CD4-positive, alpha-beta T cell (primary cell): Measurements from ENCODE around the gene SP140L. TPM values are rescaled to one million over a fixed set of nuclear protein-coding genes. Genes with fewer than 3 reads are reported as not detected.
"Not testable (repeated sequence)": the region's sequence is repeated elsewhere in the genome, so short reads cannot be mapped to it uniquely, and the experiment has no call there.

Experiments
- ATAC-seq: fragments of 200-7000 bp; cut with Tn5 transposase; one replicate; pipeline ENCODE4 v1.10.0; 2022; ENCODE audit warnings: mild to moderate bottlenecking; ENCODE audit not compliant: poor library complexity
- CTCF ChIA-PET: fragments of 350-600 bp; sonication (Branson Sonifier 250); formaldehyde crosslinking; loops from one replicate; lab custom pipeline; 2021; ENCODE audit warnings: antibody characterized with exemption, inconsistent platforms; lab: Charles Lee
- POLR2A ChIA-PET: fragments of 350-600 bp; sonication (Branson Sonifier 250); formaldehyde crosslinking; loops from one replicate; lab custom pipeline; 2021; ENCODE audit warnings: antibody characterized with exemption, inconsistent platforms; lab: Charles Lee
- DNase-seq, 14 experiments: peaks; one replicate each; pipeline ENCODE4 v3.0.0-alpha.2; 2013 to 2020; ENCODE audit warnings: mixed read lengths in 2 of 14
- H3K27ac ChIP-seq, 2 donors: one replicate each; pipeline versions ENCODE4 v1.5.1 to v1.7.0; 2013; ENCODE audit warnings: low read length in 2 of 2, low read depth in 1 of 2, mild to moderate bottlenecking in 1 of 2
- H3K27me3 ChIP-seq, 2 experiments: 1 replicate in 1 of 2; 2 replicates in 1 of 2; pipeline versions ENCODE4 v1.6.1 to v1.7.0; 2013; ENCODE audit warnings: low read length in 2 of 2, control low read depth in 1 of 2, mild to moderate bottlenecking in 1 of 2, moderate library complexity in 1 of 2; ENCODE audit not compliant: insufficient read depth in 2 of 2, control insufficient read depth in 1 of 2
- H3K36me3 ChIP-seq: one replicate; pipeline ENCODE4 v1.6.1; 2013; ENCODE audit warnings: low read length, control low read depth; ENCODE audit not compliant: insufficient read depth
- H3K4me1 ChIP-seq: one replicate; pipeline ENCODE4 v1.6.1; 2013; ENCODE audit warnings: low read length, control low read depth; ENCODE audit not compliant: insufficient read depth
- H3K4me3 ChIP-seq: one replicate; pipeline ENCODE4 v1.5.1; 2013; ENCODE audit warnings: mild to moderate bottlenecking, low read length, moderate library complexity
- H3K9me3 ChIP-seq, 2 experiments: 1 replicate in 1 of 2; 2 replicates in 1 of 2; pipeline versions ENCODE4 v1.6.1 to v1.7.0; 2013; ENCODE audit warnings: low read length in 2 of 2, mild to moderate bottlenecking in 2 of 2, control low read depth in 1 of 2, moderate library complexity in 1 of 2; ENCODE audit not compliant: control insufficient read depth in 1 of 2, insufficient read depth in 1 of 2
- H3K27ac Mint-ChIP-seq: one replicate; pipeline ENCODE4 v1.8.0; 2020; ENCODE audit warnings: mixed read lengths
- H3K27me3 Mint-ChIP-seq: one replicate; pipeline ENCODE4 v1.8.0; 2021; ENCODE audit warnings: mixed read lengths
- H3K36me3 Mint-ChIP-seq: one replicate; pipeline ENCODE4 v1.8.0; 2021; ENCODE audit warnings: low read depth, mixed read lengths
- H3K4me1 Mint-ChIP-seq: one replicate; pipeline ENCODE4 v1.8.0; 2021; ENCODE audit warnings: low read depth, mixed read lengths
- H3K4me3 Mint-ChIP-seq: one replicate; pipeline ENCODE4 v1.8.0; 2020; ENCODE audit warnings: mild to moderate bottlenecking, mixed read lengths
- H3K9me3 Mint-ChIP-seq: one replicate; pipeline ENCODE4 v1.8.0; 2020; ENCODE audit warnings: mixed read lengths
- intact Hi-C, 2 experiments: fragments of 100-400 bp; cut with DNase I in 1 of 2; cut with micrococcal nuclease in 1 of 2; formaldehyde crosslinking; loops; one replicate each; pipeline versions ENCODE4 v1.15.1 to v1.9.0; 2023 to 2025; cut with DNase I, micrococcal nuclease
- total RNA-seq, 174 experiments: library from RNA in 2 of 174; stranded (reverse) in 2 of 174; gene quantifications; one replicate each; pipeline ENCODE4 v1.2.3 and lab custom pipeline; 2021 to 2026
- TF ChIP-seq, protein P1 (sequence below): fragments of 200-600 bp; IDR thresholded peaks from one replicate; pipeline ENCODE4 v1.8.0; 2022; ENCODE audit warnings: antibody characterized with exemption, mild to moderate bottlenecking

Gene SP140L
- total RNA-seq, 2 experiments from 2014 or later: 55.3 to 64.1 TPM

DNA sequence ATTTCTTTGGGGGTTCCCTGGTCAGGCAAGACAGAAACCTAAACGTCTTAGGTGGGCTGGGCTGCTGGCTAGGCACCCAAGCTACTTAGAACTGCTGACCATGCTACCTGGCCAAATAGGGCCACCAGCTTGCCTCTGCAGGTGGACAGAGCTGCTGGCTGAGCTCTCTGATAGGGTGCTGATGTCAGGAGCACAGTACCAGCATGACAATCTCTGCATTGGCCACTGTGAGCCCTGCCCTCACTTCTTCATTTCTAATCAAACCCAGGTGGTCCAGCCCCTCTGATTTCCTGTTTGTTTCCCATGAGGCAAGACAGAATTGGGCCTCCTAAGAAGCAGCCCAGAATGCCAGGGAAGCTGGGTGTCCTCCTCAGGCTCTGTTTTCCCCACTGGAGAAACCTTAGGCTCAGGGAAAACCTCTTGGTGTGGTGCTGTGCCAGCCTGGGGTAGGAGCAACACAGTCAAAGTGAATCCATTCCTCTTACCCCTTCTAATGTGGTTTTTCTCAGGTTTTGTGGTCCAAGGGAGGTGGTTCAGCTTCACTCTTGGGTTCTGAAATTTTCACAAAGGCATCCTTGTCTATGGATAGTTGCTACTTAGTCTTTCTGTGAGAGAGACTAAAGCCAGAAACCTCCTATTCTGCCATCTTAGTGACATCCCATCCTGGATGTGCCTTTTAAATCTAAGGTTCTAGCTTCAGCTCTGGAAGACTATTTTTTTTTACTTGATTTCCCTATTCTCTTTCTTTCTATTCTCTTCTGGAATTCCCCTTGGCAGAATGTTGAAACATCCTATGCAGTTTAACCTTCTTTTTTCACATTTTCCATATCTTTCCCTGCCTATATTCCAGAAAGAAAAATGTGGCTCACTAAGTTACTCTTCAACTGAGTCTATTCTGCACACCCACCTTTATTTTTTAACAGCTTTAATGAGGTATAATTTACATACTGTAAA, 104.2 kb downstream of the SP140L start:
- Histone ChIP-seq H3K4me3 (no peak overlapping the region), H3K27me3 (no peaks in the 10 kb centered on the region), H3K4me1 (peaks cover 17% of the 10 kb centered on the region), H3K27ac (peak overlapping the region in 1 of 2 donors; percentile 10), H3K9me3 (peaks cover 13 to 23% of the 10 kb centered on the region in 2 experiments), H3K36me3 (peaks cover 64% of the 10 kb centered on the region)
- Mint-ChIP-seq H3K9me3 (peaks cover 4% of the 10 kb centered on the region), H3K27ac (peak overlapping the region; percentile 32), H3K4me3 (peak overlapping the region; percentile 48), H3K27me3 (no peaks in the 10 kb centered on the region), H3K36me3 (peaks cover 91% of the 10 kb centered on the region), H3K4me1 (peaks cover 59% of the 10 kb centered on the region)
- TF ChIP-seq, protein P1, sequence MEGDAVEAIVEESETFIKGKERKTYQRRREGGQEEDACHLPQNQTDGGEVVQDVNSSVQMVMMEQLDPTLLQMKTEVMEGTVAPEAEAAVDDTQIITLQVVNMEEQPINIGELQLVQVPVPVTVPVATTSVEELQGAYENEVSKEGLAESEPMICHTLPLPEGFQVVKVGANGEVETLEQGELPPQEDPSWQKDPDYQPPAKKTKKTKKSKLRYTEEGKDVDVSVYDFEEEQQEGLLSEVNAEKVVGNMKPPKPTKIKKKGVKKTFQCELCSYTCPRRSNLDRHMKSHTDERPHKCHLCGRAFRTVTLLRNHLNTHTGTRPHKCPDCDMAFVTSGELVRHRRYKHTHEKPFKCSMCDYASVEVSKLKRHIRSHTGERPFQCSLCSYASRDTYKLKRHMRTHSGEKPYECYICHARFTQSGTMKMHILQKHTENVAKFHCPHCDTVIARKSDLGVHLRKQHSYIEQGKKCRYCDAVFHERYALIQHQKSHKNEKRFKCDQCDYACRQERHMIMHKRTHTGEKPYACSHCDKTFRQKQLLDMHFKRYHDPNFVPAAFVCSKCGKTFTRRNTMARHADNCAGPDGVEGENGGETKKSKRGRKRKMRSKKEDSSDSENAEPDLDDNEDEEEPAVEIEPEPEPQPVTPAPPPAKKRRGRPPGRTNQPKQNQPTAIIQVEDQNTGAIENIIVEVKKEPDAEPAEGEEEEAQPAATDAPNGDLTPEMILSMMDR: no peak
- peak in 3 of 14 experiments; percentile 21 to 48 (median 39) for DNase-seq
- peak; percentile 71 for ATAC-seq
- POLR2A ChIA-PET: interaction anchor here (1.0 to 1.2 kb wide), 2 partner anchors 10 to 14 kb away, joined by 3 read pairs; no protein-coding TSS in a partner anchor
- CTCF ChIA-PET: no interaction called here
- intact Hi-C loops: loop anchor here in 1 of 2 experiments (2.0 kb wide), 1 partner anchor 14 kb away; the partner anchor contains the start of gene SP100

DNA sequence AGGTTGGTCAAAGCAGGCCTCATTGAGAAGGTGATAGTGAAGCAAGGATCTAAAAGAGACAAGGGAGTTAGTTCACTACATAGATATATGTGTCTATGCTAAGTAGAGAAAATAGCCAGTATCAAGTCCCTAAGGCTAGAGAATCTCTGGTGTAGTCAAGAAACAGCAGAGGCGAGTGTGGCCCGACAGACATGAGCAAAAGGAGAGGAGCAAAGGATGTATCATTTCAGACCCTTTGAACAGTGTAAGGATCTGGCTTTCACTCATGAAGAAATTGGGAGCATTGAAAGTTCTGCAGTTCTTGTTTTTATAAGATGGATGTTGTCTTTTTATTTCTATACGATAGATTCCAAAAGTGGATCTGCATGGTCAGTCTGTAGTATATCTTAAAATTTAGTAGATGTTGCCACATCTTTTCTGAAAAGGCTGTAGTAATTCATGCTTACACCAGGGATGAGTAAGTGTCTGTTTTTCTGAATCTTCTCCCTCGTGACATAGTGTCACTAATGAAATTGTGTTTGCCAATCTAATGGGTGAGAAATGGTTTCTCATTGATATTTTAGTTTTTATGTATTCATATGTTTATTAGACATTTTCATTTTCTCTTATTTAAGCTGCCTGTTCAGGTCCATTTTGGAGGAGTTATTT, 107.8 kb downstream of the SP140L start:
- peaks cover 4% of the 10 kb centered on the region for H3K9me3 Mint-ChIP-seq
- H3K4me3 Mint-ChIP-seq: no peak overlapping the region
- DNase-seq (no peak), ATAC-seq (no peak)
- intact Hi-C loops: no loop called here
- H3K36me3 Mint-ChIP-seq: peaks cover 91% of the 10 kb centered on the region
- no peaks in the 10 kb centered on the region for H3K27me3 Mint-ChIP-seq
- Histone ChIP-seq H3K9me3 (peaks cover 4 to 19% of the 10 kb centered on the region in 2 experiments), H3K4me3 (no peak overlapping the region), H3K36me3 (peaks cover 48% of the 10 kb centered on the region), H3K27ac (peak overlapping the region in 1 of 2 donors; percentile 18), H3K4me1 (peaks cover 17% of the 10 kb centered on the region), H3K27me3 (no peaks in the 10 kb centered on the region)
- TF ChIP-seq, protein P1: no peak
- POLR2A ChIA-PET: no interaction called here
- peaks cover 69% of the 10 kb centered on the region for H3K4me1 Mint-ChIP-seq
- CTCF ChIA-PET: no interaction called here
- peak overlapping the region; percentile 75 for H3K27ac Mint-ChIP-seq

DNA sequence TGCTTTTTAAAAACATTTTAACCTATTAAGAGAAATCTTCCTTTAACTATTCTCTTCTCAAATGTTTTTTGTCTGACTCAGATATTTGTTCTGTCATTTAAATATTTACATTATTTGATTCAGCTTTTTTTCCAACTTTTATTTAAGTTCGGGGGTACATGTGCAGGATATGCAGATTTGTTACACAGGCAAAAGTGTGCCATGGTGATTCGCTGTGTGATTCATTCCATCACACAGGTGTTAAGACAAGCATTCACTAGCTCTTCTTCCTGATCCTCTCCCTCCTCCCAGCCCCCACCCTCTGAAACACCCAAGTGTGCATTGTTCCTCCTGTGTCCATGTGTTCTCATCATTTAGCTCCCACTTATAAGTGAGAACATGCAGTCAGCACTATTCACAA, 108.4 kb downstream of the SP140L start:
- ChIA-PET POLR2A (no interaction called here), CTCF (no interaction called here)
- intact Hi-C loops: no loop called here
- Mint-ChIP-seq H3K36me3 (peaks cover 86% of the 10 kb centered on the region), H3K4me1 (peaks cover 67% of the 10 kb centered on the region), H3K27me3 (no peaks in the 10 kb centered on the region), H3K4me3 (no peak overlapping the region), H3K9me3 (peaks cover 4% of the 10 kb centered on the region), H3K27ac (peak overlapping the region; percentile 75)
- ATAC-seq (no peak), DNase-seq (no peak)
- TF ChIP-seq, protein P1: no peak
- Histone ChIP-seq H3K27me3 (no peaks in the 10 kb centered on the region), H3K36me3 (peaks cover 41% of the 10 kb centered on the region), H3K4me3 (no peak overlapping the region), H3K4me1 (peaks cover 11% of the 10 kb centered on the region), H3K27ac (no peak overlapping the region), H3K9me3 (peaks cover 0 to 19% of the 10 kb centered on the region in 2 experiments)

DNA sequence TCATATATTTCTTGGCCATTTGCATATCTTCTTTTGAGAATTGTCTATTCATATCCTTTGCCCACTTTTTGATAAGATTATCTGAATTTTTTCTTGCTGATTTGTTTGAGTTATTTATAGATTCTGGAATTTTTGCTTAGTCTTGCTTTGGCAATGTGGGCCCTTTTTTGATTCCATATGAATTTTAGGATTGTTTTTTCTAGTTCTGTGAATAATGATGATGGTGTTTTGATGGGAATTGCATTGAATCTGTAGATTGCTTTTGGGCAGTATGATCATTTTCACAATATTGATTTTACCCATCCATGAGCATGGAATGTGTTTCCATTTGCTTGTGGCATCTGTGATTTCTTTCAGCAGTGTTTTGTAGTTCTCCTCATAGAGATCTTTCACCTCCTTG, 112.1 kb downstream of the SP140L start:
- ATAC-seq, H3K4me1 ChIP-seq, H3K27me3 Mint-ChIP-seq, CTCF ChIA-PET, H3K9me3 Mint-ChIP-seq, H3K4me3 ChIP-seq, DNase-seq, H3K27me3 ChIP-seq, intact Hi-C loops, H3K4me3 Mint-ChIP-seq: not testable (repeated sequence)
- H3K36me3 ChIP-seq: peaks cover 32% of the 10 kb centered on the region
- POLR2A ChIA-PET: interaction anchor here (1.5 kb wide), 1 partner anchor 27 kb away, joined by 3 read pairs; no protein-coding TSS in a partner anchor
- peaks cover 0 to 13% of the 10 kb centered on the region in 2 experiments for H3K9me3 ChIP-seq
- peaks cover 74% of the 10 kb centered on the region for H3K4me1 Mint-ChIP-seq
- peak overlapping the region; percentile 82 for H3K27ac Mint-ChIP-seq
- peak overlapping the region in 1 of 2 donors; percentile 39 for H3K27ac ChIP-seq
- H3K36me3 Mint-ChIP-seq: peaks cover 88% of the 10 kb centered on the region
